ENCODE results near the gene CHPF2. TPM values are rescaled to one million over a fixed set of nuclear protein-coding genes. Genes with fewer than 3 reads are reported as not detected.

CHPF2 gene
- total RNA-seq, 1 experiment from 2014 or later, result 90.1 TPM

- DNase-seq (ENCODE audit: low read depth), result peak; percentile 83
These were observed 826 bp downstream of the CHPF2 start for GRCh38 chr7:151232917-151233701.

DNA sequence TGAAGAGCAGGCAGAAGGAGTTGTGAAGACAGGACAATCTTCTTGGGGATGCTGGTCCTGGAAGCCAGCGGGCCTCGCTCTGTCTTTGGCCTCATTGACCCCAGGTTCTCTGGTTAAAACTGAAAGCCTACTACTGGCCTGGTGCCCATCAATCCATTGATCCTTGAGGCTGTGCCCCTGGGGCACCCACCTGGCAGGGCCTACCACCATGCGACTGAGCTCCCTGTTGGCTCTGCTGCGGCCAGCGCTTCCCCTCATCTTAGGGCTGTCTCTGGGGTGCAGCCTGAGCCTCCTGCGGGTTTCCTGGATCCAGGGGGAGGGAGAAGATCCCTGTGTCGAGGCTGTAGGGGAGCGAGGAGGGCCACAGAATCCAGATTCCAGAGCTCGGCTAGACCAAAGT lies 1.5 kb downstream of the CHPF2 start:
- no peak for DNase-seq (ENCODE audit: low read depth)

GRCh38 chr7:151235091-151235787 lies 3.0 kb downstream of the CHPF2 start:
- DNase-seq (ENCODE audit: low read depth), result no peak

DNA sequence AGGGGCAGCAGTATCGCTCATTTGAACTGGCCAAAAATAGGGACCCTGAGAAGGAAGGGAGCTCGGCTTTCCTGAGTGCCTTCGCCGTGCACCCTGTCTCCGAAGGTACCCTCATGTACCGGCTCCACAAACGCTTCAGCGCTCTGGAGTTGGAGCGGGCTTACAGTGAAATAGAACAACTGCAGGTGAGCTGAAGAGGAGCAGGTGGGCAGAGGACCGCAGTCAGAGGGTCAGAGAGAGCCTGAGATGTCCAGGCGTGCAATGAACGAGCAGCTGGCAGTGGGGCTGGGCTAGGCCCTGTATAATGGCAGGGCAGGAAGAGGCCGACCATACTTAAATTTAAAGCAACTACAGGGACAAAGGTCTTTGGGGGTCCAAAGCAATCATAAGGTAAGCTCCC lies 4.1 kb downstream of the CHPF2 start:
- DNase-seq (ENCODE audit: low read depth), result no peak

DNA sequence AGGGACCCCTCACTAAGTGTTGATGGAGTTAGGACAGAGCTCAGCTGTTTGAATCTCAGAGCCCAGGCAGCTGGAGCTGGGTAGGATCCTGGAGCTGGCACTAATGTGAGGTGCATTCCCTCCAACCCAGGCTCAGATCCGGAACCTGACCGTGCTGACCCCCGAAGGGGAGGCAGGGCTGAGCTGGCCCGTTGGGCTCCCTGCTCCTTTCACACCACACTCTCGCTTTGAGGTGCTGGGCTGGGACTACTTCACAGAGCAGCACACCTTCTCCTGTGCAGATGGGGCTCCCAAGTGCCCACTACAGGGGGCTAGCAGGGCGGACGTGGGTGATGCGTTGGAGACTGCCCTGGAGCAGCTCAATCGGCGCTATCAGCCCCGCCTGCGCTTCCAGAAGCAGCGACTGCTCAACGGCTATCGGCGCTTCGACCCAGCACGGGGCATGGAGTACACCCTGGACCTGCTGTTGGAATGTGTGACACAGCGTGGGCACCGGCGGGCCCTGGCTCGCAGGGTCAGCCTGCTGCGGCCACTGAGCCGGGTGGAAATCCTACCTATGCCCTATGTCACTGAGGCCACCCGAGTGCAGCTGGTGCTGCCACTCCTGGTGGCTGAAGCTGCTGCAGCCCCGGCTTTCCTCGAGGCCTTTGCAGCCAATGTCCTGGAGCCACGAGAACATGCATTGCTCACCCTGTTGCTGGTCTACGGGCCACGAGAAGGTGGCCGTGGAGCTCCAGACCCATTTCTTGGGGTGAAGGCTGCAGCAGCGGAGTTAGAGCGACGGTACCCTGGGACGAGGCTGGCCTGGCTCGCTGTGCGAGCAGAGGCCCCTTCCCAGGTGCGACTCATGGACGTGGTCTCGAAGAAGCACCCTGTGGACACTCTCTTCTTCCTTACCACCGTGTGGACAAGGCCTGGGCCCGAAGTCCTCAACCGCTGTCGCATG lies 5.2 kb downstream of the CHPF2 start:
- no peak for DNase-seq (ENCODE audit: low read depth)

DNA sequence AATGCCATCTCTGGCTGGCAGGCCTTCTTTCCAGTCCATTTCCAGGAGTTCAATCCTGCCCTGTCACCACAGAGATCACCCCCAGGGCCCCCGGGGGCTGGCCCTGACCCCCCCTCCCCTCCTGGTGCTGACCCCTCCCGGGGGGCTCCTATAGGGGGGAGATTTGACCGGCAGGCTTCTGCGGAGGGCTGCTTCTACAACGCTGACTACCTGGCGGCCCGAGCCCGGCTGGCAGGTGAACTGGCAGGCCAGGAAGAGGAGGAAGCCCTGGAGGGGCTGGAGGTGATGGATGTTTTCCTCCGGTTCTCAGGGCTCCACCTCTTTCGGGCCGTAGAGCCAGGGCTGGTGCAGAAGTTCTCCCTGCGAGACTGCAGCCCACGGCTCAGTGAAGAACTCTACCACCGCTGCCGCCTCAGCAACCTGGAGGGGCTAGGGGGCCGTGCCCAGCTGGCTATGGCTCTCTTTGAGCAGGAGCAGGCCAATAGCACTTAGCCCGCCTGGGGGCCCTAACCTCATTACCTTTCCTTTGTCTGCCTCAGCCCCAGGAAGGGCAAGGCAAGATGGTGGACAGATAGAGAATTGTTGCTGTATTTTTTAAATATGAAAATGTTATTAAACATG lies 6.0 kb downstream of the CHPF2 start:
- DNase-seq (ENCODE audit: low read depth), result no peak

DNA sequence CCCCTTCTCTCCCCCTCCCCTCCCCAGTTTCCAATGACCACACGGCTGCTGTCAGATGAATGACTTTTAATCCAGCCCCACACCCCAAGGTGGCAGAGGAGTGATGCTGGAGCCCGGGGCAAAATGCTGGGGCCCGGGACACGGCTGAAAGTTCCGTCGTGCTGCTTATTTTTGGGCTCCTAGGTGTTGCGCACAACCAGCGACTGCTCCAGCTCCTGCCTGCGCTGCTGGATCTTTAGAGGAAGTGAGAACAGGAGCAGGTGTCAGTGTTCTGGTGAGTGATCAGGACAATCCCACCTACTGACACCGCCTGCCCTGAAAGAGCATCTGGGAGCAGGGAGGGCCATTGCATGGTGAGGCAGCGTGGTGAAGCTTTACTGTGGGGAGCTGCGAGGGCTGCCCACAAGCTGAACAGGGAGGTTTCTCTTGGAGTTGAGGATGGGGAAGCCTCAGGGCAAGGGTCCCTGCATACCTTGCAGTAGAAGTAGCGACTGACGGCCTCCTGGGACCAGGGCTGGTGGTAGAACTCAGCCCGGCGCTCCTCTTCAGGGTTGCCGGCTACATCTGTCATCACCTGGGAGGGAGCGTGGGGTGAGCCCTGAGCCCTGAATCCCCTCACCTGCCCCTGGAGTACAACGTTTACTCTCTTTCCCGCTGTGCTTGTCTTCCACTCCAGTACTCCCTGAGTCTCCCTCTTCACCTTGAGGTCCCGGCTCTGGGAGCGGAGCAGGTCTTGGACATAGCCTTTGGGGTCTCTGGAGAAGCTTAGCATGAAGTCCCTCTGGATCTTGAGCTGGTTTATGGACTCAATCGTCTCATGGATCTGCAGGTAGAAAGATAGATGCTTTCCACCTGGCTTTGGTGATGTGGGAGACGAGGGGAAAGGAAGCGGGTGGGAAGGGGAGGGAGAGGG lies 6.9 kb downstream of the CHPF2 start:
- DNase-seq (ENCODE audit: low read depth), result no peak

DNA sequence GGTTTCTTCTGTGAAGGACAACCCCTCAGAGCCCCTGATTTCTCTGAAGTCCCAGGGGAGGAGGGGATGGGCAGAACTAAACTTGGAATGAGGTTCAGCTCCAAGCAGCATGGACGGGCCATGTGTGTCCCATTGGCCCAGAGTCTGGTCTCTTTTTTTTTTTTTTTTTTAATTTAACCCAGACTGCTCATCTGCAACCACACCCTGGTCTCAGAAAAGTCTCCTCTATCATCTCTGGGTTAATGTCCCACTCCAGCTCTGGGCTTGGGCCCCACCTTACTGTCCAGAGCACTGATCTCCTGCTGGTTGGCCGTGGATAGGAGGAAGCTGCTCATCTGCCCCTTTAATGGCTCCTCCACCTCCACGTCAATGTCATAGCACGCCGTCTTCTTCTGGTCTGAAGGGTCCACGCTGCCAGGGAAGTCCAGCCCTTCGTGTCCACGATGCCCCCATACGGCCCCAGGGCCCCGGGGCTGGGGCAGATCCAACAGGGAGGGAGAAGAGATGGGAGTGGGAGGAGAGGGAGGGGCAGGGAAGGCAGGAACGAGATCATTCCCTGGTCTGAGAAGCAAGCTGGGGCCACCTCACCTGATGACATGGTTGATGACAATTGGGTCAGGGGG lies 7.7 kb downstream of the CHPF2 start:
- no peak for DNase-seq (ENCODE audit: low read depth)

GRCh38 chr7:151240536-151240935 lies 8.3 kb downstream of the CHPF2 start:
- DNase-seq (ENCODE audit: low read depth), result no peak

- DNase-seq (ENCODE audit: low read depth), result peak; percentile 17
These were observed 8.9 kb downstream of the CHPF2 start for GRCh38 chr7:151240942-151241754.

DNA sequence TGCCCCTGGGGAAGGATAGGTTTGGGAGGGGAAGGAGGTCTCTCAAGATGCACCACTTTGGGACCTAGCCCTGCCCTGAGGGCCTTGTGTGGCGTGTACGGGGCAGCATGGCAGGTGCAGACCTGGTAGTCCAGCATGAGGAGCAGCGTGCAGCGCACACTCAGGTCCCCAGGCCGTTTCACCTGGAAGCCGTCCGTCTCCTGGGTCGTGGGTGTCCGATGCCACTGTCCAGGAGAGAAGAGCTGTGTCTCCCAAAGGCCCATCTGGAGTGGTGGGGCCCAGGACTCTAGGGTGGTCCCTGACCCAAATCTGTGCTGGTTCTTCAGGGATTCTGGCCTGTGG lies 9.4 kb downstream of the CHPF2 start:
- no peak for DNase-seq (ENCODE audit: low read depth)

GRCh38 chr7:151242159-151243044 lies 10.1 kb downstream of the CHPF2 start:
- peak; percentile 24 for DNase-seq (ENCODE audit: low read depth)

DNA sequence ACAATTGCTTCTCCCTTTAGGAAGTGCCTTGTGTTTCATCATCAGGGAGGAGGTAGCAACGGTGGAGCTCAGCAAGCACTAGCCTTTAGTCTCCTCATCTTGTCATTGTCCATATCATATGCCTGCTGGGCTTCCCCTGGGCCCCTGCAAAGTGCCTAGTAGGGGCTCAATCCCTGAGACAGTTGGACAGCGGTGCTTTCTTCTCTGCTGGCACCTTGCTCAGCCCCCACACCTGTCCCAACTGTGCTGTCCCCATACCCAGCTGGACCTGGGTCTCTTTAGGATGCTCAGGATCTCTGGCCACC lies 10.7 kb downstream of the CHPF2 start:
- no peak for DNase-seq (ENCODE audit: low read depth)

DNA sequence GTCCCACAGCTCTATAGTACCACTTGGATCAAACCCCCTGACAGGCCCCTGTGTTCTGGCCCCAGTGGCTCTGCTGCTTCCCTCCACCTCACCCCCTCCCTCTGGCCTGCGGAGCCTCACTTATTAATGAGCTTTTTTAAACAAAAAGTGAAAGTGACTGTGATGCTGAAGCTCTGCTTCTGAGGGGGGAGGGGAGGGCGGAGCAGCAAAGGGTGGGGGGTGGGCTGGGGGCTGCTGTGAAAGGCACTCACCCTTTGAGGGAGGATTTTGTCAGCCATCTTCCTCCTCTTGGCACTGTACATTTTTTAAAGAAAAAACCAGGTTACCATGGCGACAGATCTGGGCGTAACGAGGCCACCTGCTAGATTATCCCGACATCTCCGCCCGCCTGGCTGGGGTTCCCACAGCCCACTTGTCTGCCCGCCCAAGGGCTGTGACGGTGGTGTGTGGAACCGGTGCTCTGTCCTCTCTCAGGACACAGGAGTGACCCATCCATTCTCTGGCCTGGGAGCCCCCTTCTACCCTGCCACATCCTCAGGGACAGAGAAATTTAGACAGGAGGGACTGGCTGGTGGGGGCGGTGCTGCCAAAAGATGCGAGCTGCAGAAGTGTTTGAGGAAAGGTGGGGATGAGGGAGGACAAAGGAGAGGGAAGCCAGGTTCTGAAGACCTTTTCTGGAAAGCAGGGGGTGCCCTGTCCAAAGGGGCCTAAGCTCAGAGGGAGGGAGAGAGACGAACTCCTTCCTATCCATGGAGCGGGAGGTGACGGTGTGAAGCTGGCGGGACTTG lies 11.3 kb downstream of the CHPF2 start:
- peak; percentile 34 for DNase-seq (ENCODE audit: low read depth)

- DNase-seq (ENCODE audit: low read depth), result peak; percentile 47
These were observed 12.0 kb downstream of the CHPF2 start for GRCh38 chr7:151244196-151244840.

- no peak for DNase-seq (ENCODE audit: low read depth)
These were observed 12.6 kb downstream of the CHPF2 start for GRCh38 chr7:151244841-151245346.

Measured in M059J (cell line).